Endothelial cell of umbilical vein (primary cell): Measurements from ENCODE around the gene DCHS2. TPM values are rescaled to one million over a fixed set of nuclear protein-coding genes. Genes with fewer than 3 reads are reported as not detected.

ENCODE experiments used
- BruUV-seq: library from RNA; stranded (reverse); fragments of 400-500 nt; replicated peaks from 2 replicates; lab custom pipeline; 2021; lab: Mats Ljungman, UMichigan
- CTCF ChIA-PET: fragments of 300-600, 350-600 bp; sonication (Branson Sonifier 250); formaldehyde crosslinking; loops from one replicate; lab custom pipeline; 2021; ENCODE audit warnings: antibody characterized with exemption, inconsistent platforms; lab: Charles Lee
- POLR2A ChIA-PET: fragments of 300-600, 350-600 bp; sonication (Branson Sonifier 250); formaldehyde crosslinking; loops from one replicate; lab custom pipeline; 2021; ENCODE audit warnings: antibody characterized with exemption, inconsistent platforms; lab: Charles Lee
- DNase-seq: peaks from one replicate; pipeline ENCODE4 v3.0.0-alpha.2; 2011; ENCODE audit warnings: low read depth, low spot score
- FAIRE-seq: peaks from 2 replicates; lab custom pipeline; 2011; peaks lifted over from hg19 to GRCh38; lab: Jason Lieb, UNC
- H2AFZ ChIP-seq: 2 replicates; pipeline ENCODE4 v1.6.0; 2012; ENCODE audit warnings: low read depth, low read length, control low read depth, inconsistent platforms
- H3K27ac ChIP-seq: 2 replicates; pipeline ENCODE4 v1.5.1; 2011; ENCODE audit warnings: low read depth, mild to moderate bottlenecking, control low read depth, low read length, moderate library complexity; ENCODE audit not compliant: insufficient read depth
- H3K27me3 ChIP-seq, 2 experiments: 2 replicates each; pipeline versions ENCODE4 v1.6.0 to v1.6.1; 2011; ENCODE audit warnings: low read length in 2 of 2, mixed read lengths in 1 of 2; ENCODE audit not compliant: control insufficient read depth in 2 of 2, insufficient read depth in 2 of 2
- H3K36me3 ChIP-seq, 2 experiments: 2 replicates in 1 of 2; 3 replicates in 1 of 2; pipeline ENCODE4 v1.5.1; 2011; ENCODE audit warnings: low read length in 2 of 2, mild to moderate bottlenecking in 1 of 2, moderate library complexity in 1 of 2; ENCODE audit not compliant: control insufficient read depth in 2 of 2, insufficient read depth in 2 of 2; ENCODE audit errors: extremely low read depth in 1 of 2
- H3K4me1 ChIP-seq: 3 replicates; pipeline ENCODE4 v1.5.1; 2011; ENCODE audit warnings: mild to moderate bottlenecking, low read length; ENCODE audit not compliant: control insufficient read depth, insufficient read depth; ENCODE audit errors: extremely low read depth
- H3K4me2 ChIP-seq: 2 replicates; pipeline ENCODE4 v1.6.1; 2011; ENCODE audit warnings: low read length, control low read depth, mixed read lengths; ENCODE audit not compliant: insufficient read depth
- H3K4me3 ChIP-seq, 3 experiments: fragments of 200-600 bp in 1 of 3; sonication (generic), shearing (Covaris generic) in 1 of 3; replicated peaks in 1 of 3; 2 replicates each; pipeline ENCODE4 v1.5.1; 2011 to 2016; ENCODE audit warnings: control low read depth in 3 of 3, low read length in 3 of 3, mild to moderate bottlenecking in 2 of 3, inconsistent platforms in 1 of 3, low read depth in 1 of 3, moderate library complexity in 1 of 3; ENCODE audit not compliant: insufficient read depth in 1 of 3
- H3K79me2 ChIP-seq: 2 replicates; pipeline ENCODE4 v1.6.0; 2012; ENCODE audit warnings: low read length, inconsistent platforms; ENCODE audit not compliant: control insufficient read depth, insufficient read depth
- H3K9ac ChIP-seq: replicated peaks from 2 replicates; pipeline ENCODE3; 2011; ENCODE audit warnings: low read length, control low read depth; ENCODE audit not compliant: insufficient read depth; ENCODE audit errors: extremely low read depth
- H3K9me1 ChIP-seq: replicated peaks from 3 replicates; pipeline ENCODE4 v1.6.0; 2011; ENCODE audit warnings: mild to moderate bottlenecking, low read length; ENCODE audit not compliant: control insufficient read depth, insufficient read depth; ENCODE audit errors: extremely low read depth
- H3K9me3 ChIP-seq: replicated peaks from 2 replicates; pipeline ENCODE4 v1.5.1; 2012; ENCODE audit warnings: low read length, inconsistent platforms; ENCODE audit not compliant: control insufficient read depth, insufficient read depth
- H4K20me1 ChIP-seq: replicated peaks from 2 replicates; pipeline ENCODE3; 2011; ENCODE audit warnings: mild to moderate bottlenecking, low read length; ENCODE audit not compliant: control insufficient read depth, insufficient read depth; ENCODE audit errors: extremely low read depth
- EZH2 ChIP-seq: IDR thresholded peaks from 2 replicates; pipeline ENCODE4 v1.6.1; 2012; ENCODE audit warnings: borderline replicate concordance, low read depth, mild to moderate bottlenecking, moderate library complexity, low read length, inconsistent platforms; ENCODE audit not compliant: severe bottlenecking
- FOS ChIP-seq: IDR thresholded peaks from 2 replicates; pipeline ENCODE4 v1.6.1; 2011; ENCODE audit warnings: mild to moderate bottlenecking, low read length, moderate library complexity, borderline replicate concordance; ENCODE audit not compliant: insufficient read depth
- GATA2 ChIP-seq: IDR thresholded peaks from 2 replicates; pipeline ENCODE4 v1.7.0; 2011; ENCODE audit warnings: low read depth, mild to moderate bottlenecking, moderate library complexity, mixed read lengths, low read length; ENCODE audit not compliant: insufficient read length, insufficient read depth
- JUN ChIP-seq: IDR thresholded peaks from 2 replicates; pipeline ENCODE4 v1.6.1; 2011; ENCODE audit warnings: borderline replicate concordance, low read depth; ENCODE audit not compliant: insufficient read length, insufficient read depth
- MAX ChIP-seq: IDR thresholded peaks from 2 replicates; pipeline ENCODE4 v1.6.1; 2011; ENCODE audit not compliant: insufficient read depth, insufficient read length
- MYC ChIP-seq: IDR thresholded peaks from one replicate; pipeline ENCODE4 v1.6.1; 2011; ENCODE audit warnings: mild to moderate bottlenecking, low read depth, low read length
- POLR2A ChIP-seq: IDR thresholded peaks from 2 replicates; pipeline ENCODE4 v1.6.1; 2012; ENCODE audit warnings: low read depth, mild to moderate bottlenecking, control low read depth, low read length
- POLR2AphosphoS5 ChIP-seq: IDR thresholded peaks from 2 replicates; pipeline ENCODE4 v1.6.1; 2012; ENCODE audit warnings: low read depth, mild to moderate bottlenecking, control low read depth, low read length, moderate library complexity; ENCODE audit not compliant: insufficient read depth
- dilution Hi-C: fragments of 300-500 bp; cut with MboI; formaldehyde crosslinking; loops from one replicate; pipeline ENCODE4 v1.15.0; 2019; ENCODE audit warnings: low sequenced_read_pairs; ENCODE audit not compliant: extremely low pct_ligation_motif_present
- intact Hi-C: fragments of 100-400 bp; cut with micrococcal nuclease; formaldehyde crosslinking; loops from one replicate; pipeline ENCODE4 v1.10.0; 2022
- polyA plus RNA-seq, 4 experiments: library from polyadenylated mRNA; depleted of rRNA in 3 of 4; stranded (reverse) in 3 of 4; unstranded in 1 of 4; fragments of >200 nt; gene quantifications; 2 replicates each; pipeline versions ENCODE4 v1.2.1 to v1.2.3, GENCODE V29; 2011 to 2012; ENCODE audit warnings: missing spikeins in 1 of 4
- total RNA-seq: library from RNA; stranded (reverse); gene quantifications from 2 replicates; pipeline ENCODE4 v1.2.3, GENCODE V29; 2021
- TF ChIP-seq, protein P1 (sequence below), 2 donors: IDR thresholded peaks; 1 replicate in 1 of 2; 2 replicates in 1 of 2; pipeline ENCODE4 v1.5.1; 2011; ENCODE audit warnings: low read length in 2 of 2, mild to moderate bottlenecking in 2 of 2, moderate library complexity in 2 of 2, control low read depth in 1 of 2, inconsistent platforms in 1 of 2, low read depth in 1 of 2; ENCODE audit not compliant: insufficient read depth in 1 of 2; ENCODE audit errors: extremely low read depth in 1 of 2

Gene DCHS2
- total and polyA plus RNA-seq, 2 donors (not counting 3 experiments of a cell fraction or from before 2014, with no cell fraction given) = not detected

DNA sequence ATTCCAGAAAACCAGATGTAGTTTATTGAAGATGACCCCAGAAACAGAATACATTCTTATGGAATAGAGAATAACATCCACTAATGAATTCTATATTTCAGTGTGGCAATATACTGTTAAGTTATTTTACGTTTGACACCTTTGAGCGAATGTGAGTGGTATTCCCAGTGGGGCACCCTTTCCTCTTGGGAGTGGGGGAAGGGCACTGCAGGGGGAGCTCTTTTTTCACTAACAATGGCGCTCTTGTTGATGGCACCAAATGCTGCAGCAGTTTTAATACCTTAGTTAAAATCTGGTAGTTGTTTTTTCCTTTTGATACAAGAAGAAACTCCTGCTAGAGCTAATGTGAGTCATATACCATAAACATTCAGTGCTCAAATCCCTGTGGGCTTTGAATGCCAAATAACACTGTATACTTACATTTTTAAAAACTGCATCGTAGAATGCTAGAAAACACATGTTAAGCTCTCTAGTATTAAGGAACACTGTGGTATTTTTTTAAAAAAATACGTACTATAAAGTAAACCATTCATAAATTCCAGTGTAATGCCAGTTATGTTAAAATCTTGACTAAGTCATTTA is 178.5 kb downstream of the DCHS2 start:
- H3K4me3 ChIP-seq = no peak overlapping the region
- POLR2A ChIA-PET = no interaction called here
- no peaks in the 10 kb centered on the region for H3K9me1 ChIP-seq
- no peak overlapping the region for H3K27ac ChIP-seq
- CTCF ChIA-PET = no interaction called here
- no peaks in the 10 kb centered on the region for H3K36me3 ChIP-seq
- H3K27me3 ChIP-seq = no peaks in the 10 kb centered on the region
- H3K4me2 ChIP-seq = no peak overlapping the region
- H3K9ac ChIP-seq = no peak overlapping the region
- no peak overlapping the region for H2AFZ ChIP-seq
- no peaks in the 10 kb centered on the region for H4K20me1 ChIP-seq
- dilution Hi-C loops (no loop called here), intact Hi-C loops (no loop called here)
- no peaks in the 10 kb centered on the region for H3K4me1 ChIP-seq
- TF ChIP-seq, protein P1, sequence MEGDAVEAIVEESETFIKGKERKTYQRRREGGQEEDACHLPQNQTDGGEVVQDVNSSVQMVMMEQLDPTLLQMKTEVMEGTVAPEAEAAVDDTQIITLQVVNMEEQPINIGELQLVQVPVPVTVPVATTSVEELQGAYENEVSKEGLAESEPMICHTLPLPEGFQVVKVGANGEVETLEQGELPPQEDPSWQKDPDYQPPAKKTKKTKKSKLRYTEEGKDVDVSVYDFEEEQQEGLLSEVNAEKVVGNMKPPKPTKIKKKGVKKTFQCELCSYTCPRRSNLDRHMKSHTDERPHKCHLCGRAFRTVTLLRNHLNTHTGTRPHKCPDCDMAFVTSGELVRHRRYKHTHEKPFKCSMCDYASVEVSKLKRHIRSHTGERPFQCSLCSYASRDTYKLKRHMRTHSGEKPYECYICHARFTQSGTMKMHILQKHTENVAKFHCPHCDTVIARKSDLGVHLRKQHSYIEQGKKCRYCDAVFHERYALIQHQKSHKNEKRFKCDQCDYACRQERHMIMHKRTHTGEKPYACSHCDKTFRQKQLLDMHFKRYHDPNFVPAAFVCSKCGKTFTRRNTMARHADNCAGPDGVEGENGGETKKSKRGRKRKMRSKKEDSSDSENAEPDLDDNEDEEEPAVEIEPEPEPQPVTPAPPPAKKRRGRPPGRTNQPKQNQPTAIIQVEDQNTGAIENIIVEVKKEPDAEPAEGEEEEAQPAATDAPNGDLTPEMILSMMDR (IDR thresholded peaks at IDR 0.05; ENCODE audit: extremely low read depth in 1 of 2, insufficient read depth in 1 of 2, low read depth in 1 of 2, low read length in 2 of 2) = no peak
- TF ChIP-seq GATA2 = no peak
- TF ChIP-seq EZH2 = no peak
- no peak for TF ChIP-seq POLR2AphosphoS5
- TF ChIP-seq POLR2A = no peak
- no peak for TF ChIP-seq JUN
- TF ChIP-seq MYC = no peak
- no peak for TF ChIP-seq FOS
- TF ChIP-seq MAX = no peak
- no TSS peak for BruUV-seq
- no peaks in the 10 kb centered on the region for H3K9me3 ChIP-seq
- FAIRE-seq = no peak
- DNase-seq = no peak
- no peaks in the 10 kb centered on the region for H3K79me2 ChIP-seq
